Activated CD4-positive, alpha-beta T cell treated with anti-CD3 and anti-CD28 coated beads, Interleukin-2, amount 10 ng/mL, durations not matched to agents 24 days and 14 days (primary cell): ENCODE measurements around the gene IL2RA. TPM values are rescaled to one million over a fixed set of nuclear protein-coding genes. Genes with fewer than 3 reads are reported as not detected.

Source experiments
- DNase-seq: peaks from one replicate; pipeline ENCODE4 v3.0.0; 2022
- H3K27ac Mint-ChIP-seq: one replicate; pipeline ENCODE4 v1.8.0; 2022; ENCODE audit warnings: mild to moderate bottlenecking, mixed read lengths
- H3K27me3 Mint-ChIP-seq: one replicate; pipeline ENCODE4 v1.8.0; 2022; ENCODE audit warnings: mixed read lengths
- H3K36me3 Mint-ChIP-seq: one replicate; pipeline ENCODE4 v1.8.0; 2022; ENCODE audit warnings: low read depth, mild to moderate bottlenecking, mixed read lengths
- H3K4me1 Mint-ChIP-seq: one replicate; pipeline ENCODE4 v1.8.0; 2021; ENCODE audit warnings: mixed read lengths
- H3K4me3 Mint-ChIP-seq: one replicate; pipeline ENCODE4 v1.8.0; 2022; ENCODE audit warnings: mild to moderate bottlenecking, moderate library complexity, mixed read lengths
- H3K9me3 Mint-ChIP-seq: one replicate; pipeline ENCODE4 v1.8.0; 2021; ENCODE audit warnings: mixed read lengths
- intact Hi-C: fragments of 100-400 bp; cut with micrococcal nuclease; formaldehyde crosslinking; loops from one replicate; pipeline ENCODE4 v1.15.1; 2023
- total RNA-seq: library from RNA; stranded (reverse); gene quantifications from 2 replicates; pipeline ENCODE4 v1.2.3, GENCODE V29; 2022

Gene IL2RA
- total RNA-seq, 1 donor from 2014 or later: 989 TPM

GRCh38 chr10:6036861-6037321 lies 25.3 kb downstream of the IL2RA start:
- H3K4me3 Mint-ChIP-seq: no peak overlapping the region
- intact Hi-C loops: no loop called here
- H3K4me1 Mint-ChIP-seq: peaks cover 65% of the 10 kb centered on the region
- peak; percentile 63 for DNase-seq
- H3K27me3 Mint-ChIP-seq: no peaks in the 10 kb centered on the region
- H3K27ac Mint-ChIP-seq: peak overlapping the region; percentile 69
- peaks cover 94% of the 10 kb centered on the region for H3K36me3 Mint-ChIP-seq
- H3K9me3 Mint-ChIP-seq: peaks cover 9% of the 10 kb centered on the region

- H3K9me3 Mint-ChIP-seq: peaks cover 9% of the 10 kb centered on the region
- peak; percentile 53 for DNase-seq
- H3K4me1 Mint-ChIP-seq: peaks cover 62% of the 10 kb centered on the region
- H3K27ac Mint-ChIP-seq: peak overlapping the region; percentile 71
- no peak overlapping the region for H3K4me3 Mint-ChIP-seq
- intact Hi-C loops: no loop called here
- peaks cover 91% of the 10 kb centered on the region for H3K36me3 Mint-ChIP-seq
- no peaks in the 10 kb centered on the region for H3K27me3 Mint-ChIP-seq
Observed at GRCh38 chr10:6035931-6036575, 26.1 kb downstream of the IL2RA start.

- DNase-seq: peak; percentile 57
- no peak overlapping the region for H3K4me3 Mint-ChIP-seq
- intact Hi-C loops: no loop called here
Observed at GRCh38 chr10:6035101-6035834, 26.9 kb downstream of the IL2RA start.

GRCh38 chr10:6034371-6034770 lies 27.8 kb downstream of the IL2RA start:
- intact Hi-C loops: no loop called here
- Mint-ChIP-seq H3K9me3 (peaks cover 8% of the 10 kb centered on the region), H3K4me1 (peaks cover 57% of the 10 kb centered on the region), H3K27ac (peak overlapping the region; percentile 41), H3K36me3 (peaks cover 91% of the 10 kb centered on the region), H3K4me3 (no peak overlapping the region), H3K27me3 (no peaks in the 10 kb centered on the region)
- no peak for DNase-seq

More at GRCh38 chr10:6035101-6035834, 26.9 kb downstream of the IL2RA start:
- peak overlapping the region; percentile 71 for H3K27ac Mint-ChIP-seq
- H3K36me3 Mint-ChIP-seq: peaks cover 93% of the 10 kb centered on the region
- H3K27me3 Mint-ChIP-seq: no peaks in the 10 kb centered on the region
- H3K9me3 Mint-ChIP-seq: peaks cover 9% of the 10 kb centered on the region
- H3K4me1 Mint-ChIP-seq: peaks cover 59% of the 10 kb centered on the region

- intact Hi-C loops: loop anchor here (2.0 kb wide), 1 partner anchor 15 kb away; no protein-coding TSS in a partner anchor
- H3K36me3 Mint-ChIP-seq: peaks cover 89% of the 10 kb centered on the region
- H3K4me1 Mint-ChIP-seq: peaks cover 53% of the 10 kb centered on the region
- H3K27me3 Mint-ChIP-seq: no peaks in the 10 kb centered on the region
- H3K9me3 Mint-ChIP-seq: peaks cover 4% of the 10 kb centered on the region
- H3K27ac Mint-ChIP-seq: peak overlapping the region; percentile 5
- peak; percentile 44 for DNase-seq
- H3K4me3 Mint-ChIP-seq: no peak overlapping the region
Observed at GRCh38 chr10:6033954-6034353, 28.2 kb downstream of the IL2RA start.

GRCh38 chr10:6030940-6031339 lies 31.2 kb downstream of the IL2RA start:
- DNase-seq: no peak
- Mint-ChIP-seq H3K4me3 (no peak overlapping the region), H3K36me3 (peaks cover 85% of the 10 kb centered on the region), H3K27me3 (no peaks in the 10 kb centered on the region), H3K27ac (no peak overlapping the region), H3K4me1 (peaks cover 43% of the 10 kb centered on the region), H3K9me3 (peaks cover 4% of the 10 kb centered on the region)
- intact Hi-C loops: loop anchor here (2.0 kb wide), 1 partner anchor 14 kb away; no protein-coding TSS in a partner anchor

DNA sequence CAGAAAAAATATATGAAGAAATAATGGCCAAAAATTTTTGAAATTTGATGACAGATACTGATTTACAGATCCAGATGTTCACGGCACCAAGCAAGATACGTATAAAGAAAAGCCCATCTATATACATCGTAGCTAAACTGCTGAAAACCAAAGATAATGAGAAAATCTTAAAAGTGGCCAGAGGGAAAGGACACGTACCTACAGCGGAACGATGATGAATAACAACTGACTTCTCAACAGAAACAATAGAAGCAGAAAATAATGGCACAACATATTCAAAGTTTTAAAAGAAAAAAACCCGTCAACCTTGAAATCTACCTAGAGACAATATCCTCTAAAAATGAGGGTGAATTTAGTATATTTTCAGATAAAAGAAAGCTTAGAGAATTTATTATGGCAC lies 31.9 kb downstream of the IL2RA start:
- DNase-seq: no peak
- Mint-ChIP-seq H3K27ac (no peak overlapping the region), H3K9me3 (peaks cover 4% of the 10 kb centered on the region), H3K36me3 (peaks cover 83% of the 10 kb centered on the region), H3K4me1 (peaks cover 37% of the 10 kb centered on the region), H3K27me3 (no peaks in the 10 kb centered on the region), H3K4me3 (no peak overlapping the region)
- intact Hi-C loops: loop anchor here (2.0 kb wide), 1 partner anchor 15 kb away; no protein-coding TSS in a partner anchor

- peaks cover 84% of the 10 kb centered on the region for H3K36me3 Mint-ChIP-seq
- no peak overlapping the region for H3K4me3 Mint-ChIP-seq
- peaks cover 32% of the 10 kb centered on the region for H3K4me1 Mint-ChIP-seq
- no peaks in the 10 kb centered on the region for H3K27me3 Mint-ChIP-seq
- H3K27ac Mint-ChIP-seq: peak overlapping the region; percentile 17
- DNase-seq: no peak
- intact Hi-C loops: no loop called here
- H3K9me3 Mint-ChIP-seq: peaks cover 4% of the 10 kb centered on the region
Observed at GRCh38 chr10:6027929-6028328, 34.2 kb downstream of the IL2RA start.

- peak overlapping the region; percentile 5 for H3K27ac Mint-ChIP-seq
- no peaks in the 10 kb centered on the region for H3K27me3 Mint-ChIP-seq
- peaks cover 88% of the 10 kb centered on the region for H3K36me3 Mint-ChIP-seq
- peaks cover 44% of the 10 kb centered on the region for H3K4me1 Mint-ChIP-seq
- no peak overlapping the region for H3K4me3 Mint-ChIP-seq
- intact Hi-C loops: no loop called here
- DNase-seq: no peak
- H3K9me3 Mint-ChIP-seq: peaks cover 4% of the 10 kb centered on the region
Observed at GRCh38 chr10:6025683-6026255, 36.4 kb downstream of the IL2RA start.

DNA sequence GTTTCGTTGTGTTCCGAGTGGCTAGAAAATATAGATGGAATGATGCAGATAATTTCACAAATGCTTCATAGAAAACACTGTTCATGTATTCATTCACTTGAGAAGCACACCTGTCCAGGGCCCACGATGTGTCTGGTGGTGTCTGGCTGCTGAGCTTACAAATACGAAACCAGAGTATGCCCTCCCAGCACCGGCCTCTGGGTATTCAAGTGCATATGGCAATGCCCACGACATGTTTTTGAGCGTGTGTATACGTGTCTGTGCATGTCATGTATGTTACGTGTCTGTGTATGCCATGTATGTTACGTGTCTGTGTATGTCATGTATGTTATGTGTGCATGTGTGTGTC lies 37.9 kb downstream of the IL2RA start:
- no peak overlapping the region for H3K4me3 Mint-ChIP-seq
- no peak for DNase-seq
- peak overlapping the region; percentile 29 for H3K27ac Mint-ChIP-seq
- H3K36me3 Mint-ChIP-seq: peaks cover 90% of the 10 kb centered on the region
- H3K4me1 Mint-ChIP-seq: peaks cover 44% of the 10 kb centered on the region
- intact Hi-C loops: no loop called here
- peaks cover under 1% of the 10 kb centered on the region for H3K9me3 Mint-ChIP-seq
- H3K27me3 Mint-ChIP-seq: no peaks in the 10 kb centered on the region

DNA sequence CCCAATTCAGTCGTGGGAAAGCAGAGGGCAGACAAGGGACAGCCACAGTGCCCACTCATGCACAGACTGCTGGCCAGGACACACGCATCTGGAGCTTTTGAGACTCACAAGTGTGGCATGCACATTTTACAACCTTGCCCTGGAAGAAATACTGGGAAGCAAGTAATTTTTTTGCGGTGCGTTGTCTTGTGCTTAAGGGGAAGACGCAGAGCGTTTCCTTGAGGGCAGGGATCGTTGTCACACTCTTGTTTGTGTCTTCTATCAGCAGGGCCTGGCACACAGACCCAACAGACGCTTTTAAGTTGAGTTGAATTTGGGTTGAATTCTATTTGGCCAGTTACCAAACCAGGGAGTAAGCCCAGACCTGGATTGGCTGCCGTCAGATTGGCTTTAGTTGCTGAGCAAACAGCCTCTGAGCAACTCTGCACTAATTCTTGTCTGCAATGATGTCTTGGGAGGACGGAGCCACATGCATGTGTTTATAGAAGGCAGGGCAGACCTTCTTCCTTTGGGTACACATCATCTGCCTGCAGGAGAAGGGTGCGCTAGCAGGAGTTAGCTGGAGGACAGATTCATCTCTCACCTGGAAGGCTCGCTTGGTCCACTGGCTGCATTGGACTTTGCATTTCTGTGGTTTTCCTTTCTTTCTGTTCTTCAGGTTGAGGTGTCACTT lies 38.4 kb downstream of the IL2RA start:
- DNase-seq: no peak
- Mint-ChIP-seq H3K36me3 (peaks cover 92% of the 10 kb centered on the region), H3K27me3 (no peaks in the 10 kb centered on the region), H3K4me1 (peaks cover 49% of the 10 kb centered on the region), H3K27ac (peak overlapping the region; percentile 63), H3K9me3 (peaks cover 6% of the 10 kb centered on the region), H3K4me3 (no peak overlapping the region)
- intact Hi-C loops: no loop called here

DNA sequence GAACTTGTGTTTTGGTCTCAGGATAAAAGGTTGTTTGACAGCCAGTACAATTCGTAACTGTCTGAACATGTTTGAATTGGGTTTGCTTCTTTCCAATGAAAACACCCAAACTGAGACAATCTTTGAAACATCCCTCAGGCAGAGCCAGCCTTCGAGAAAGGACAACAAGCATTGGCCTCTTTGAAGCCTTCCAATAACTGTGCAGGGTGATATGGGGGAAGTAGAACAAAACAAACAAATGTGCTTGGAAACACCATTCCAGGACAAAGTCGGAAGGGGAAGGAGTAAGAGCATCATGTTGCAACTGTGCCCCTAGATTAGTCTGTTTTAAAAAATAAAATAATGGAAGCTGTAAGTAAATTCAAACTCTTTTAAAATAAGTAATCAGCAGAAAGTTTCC lies 39.5 kb downstream of the IL2RA start:
- H3K27me3 Mint-ChIP-seq: no peaks in the 10 kb centered on the region
- intact Hi-C loops: no loop called here

DNA sequence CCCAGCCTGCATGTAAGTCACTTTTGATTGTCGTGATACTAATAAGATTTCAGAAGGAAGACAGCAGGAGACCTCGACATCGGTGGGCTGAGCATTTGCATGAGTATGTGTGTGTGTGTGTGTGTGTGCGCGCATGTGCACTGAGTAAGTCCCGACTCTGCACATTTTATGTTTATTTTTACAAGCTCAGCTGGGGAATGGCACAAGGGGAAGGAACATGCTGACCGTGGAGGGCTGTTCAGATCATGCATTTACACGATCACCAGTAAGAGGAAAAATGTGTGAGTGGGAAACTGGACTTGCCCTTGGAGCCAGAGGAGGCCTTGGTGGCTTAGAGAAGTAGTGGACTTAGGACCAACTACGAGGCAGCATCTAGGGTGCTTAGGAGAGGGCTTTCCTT lies 41.3 kb downstream of the IL2RA start:
- Mint-ChIP-seq H3K36me3 (peaks cover 91% of the 10 kb centered on the region), H3K27ac (peak overlapping the region; percentile 34), H3K4me1 (peaks cover 45% of the 10 kb centered on the region), H3K9me3 (peaks cover 8% of the 10 kb centered on the region), H3K27me3 (no peaks in the 10 kb centered on the region), H3K4me3 (no peak overlapping the region)
- intact Hi-C loops: no loop called here
- no peak for DNase-seq

More for the DNA sequence above, 39.5 kb downstream of the IL2RA start:
- Mint-ChIP-seq H3K9me3 (peaks cover 8% of the 10 kb centered on the region), H3K27ac (peak overlapping the region; percentile 56), H3K4me3 (no peak overlapping the region), H3K4me1 (peaks cover 44% of the 10 kb centered on the region), H3K36me3 (peaks cover 92% of the 10 kb centered on the region)
- no peak for DNase-seq
